ENCODE results near the gene PLXNC1.
A peak's percentile ranks its signal among the peaks of the same experiment; 100 is the strongest.

PLXNC1 gene
- total RNA-seq: 207 to 1,213 (median 535) reads per million in 17 experiments

DNA sequence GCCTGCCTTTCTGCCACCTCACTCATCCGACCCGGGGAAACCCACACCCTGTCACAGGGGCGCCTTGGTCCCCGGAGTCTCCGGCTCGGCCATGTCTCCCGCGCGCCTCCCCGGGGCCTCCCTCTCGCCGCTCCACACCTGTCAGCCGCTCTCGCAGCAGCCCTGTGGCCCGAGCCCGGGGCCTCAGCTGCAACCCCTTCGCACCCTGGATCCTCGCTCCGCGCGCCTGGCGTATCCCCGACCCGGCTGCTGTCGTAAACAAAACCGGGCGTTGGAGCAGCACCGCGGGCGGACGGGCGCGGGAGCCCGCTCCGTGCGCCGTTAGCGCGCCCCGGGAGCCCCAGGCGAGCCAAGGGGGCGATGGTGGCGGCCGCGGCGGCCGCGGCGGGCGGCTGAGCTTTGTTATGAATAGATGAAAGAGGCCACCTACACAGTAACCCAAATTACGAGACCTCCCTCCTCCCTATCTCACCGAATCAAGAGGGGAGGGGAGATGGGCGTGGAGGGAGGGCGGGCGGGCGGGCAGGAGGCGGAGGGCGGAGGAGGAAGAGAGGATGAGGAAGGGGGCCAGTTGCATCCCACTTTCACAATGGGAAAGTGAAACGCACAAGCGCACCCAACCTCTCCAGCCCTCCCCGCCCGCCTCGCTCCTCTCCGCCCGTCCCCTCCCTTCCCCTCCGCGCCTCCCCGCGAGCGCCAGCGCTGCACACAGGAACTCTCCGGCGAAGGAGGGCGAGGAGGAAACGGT, at the start of gene PLXNC1:
PLXNC1 (plus strand) TSS at position 587 of the 748 bp plus-strand sequence. CDS start 395 bp downstream, outside the sequence.
- DNase-seq: peak; percentile 68 to 90 (median 82)

DNA sequence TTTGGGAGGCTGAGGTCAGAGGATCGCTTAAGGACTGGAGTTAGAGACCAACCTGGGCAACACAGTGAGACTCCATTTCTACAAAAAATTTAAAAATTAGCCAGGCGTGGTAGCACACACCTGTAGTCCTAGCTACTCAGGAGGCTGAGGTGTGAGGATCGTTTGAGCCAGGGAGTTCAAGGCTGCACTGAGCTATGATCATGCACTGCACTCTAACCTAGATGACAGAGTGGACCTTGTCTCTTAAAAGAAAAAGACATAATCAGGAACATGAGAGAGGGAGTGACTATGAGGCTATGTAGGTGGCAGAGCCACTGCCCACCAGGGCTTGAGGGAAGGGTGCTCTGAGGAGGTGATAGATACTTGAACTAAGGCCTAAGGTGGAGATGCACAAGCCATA, 49.2 kb upstream of the PLXNC1 start:
- DNase-seq: peak in 1 of 4 experiments; percentile 8

DNA sequence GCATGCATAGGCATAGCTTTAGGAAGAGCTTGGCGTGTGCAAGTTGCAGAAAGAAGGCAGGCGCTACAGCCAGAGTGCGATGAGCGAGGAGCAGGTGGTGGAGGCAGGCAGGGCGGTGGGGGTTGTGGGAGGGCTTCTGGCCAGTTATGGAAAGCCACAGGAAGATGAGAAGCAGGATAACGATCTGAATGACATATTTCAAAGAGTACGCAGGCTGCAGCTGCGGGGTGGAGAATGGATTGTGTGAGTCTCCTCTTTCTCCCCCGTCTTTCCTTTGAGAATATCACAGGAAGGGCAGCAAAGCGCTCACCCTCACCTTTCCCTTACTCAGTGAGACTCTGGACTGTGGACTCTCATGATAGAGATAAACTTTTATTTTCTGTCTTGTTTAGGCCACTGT, 48.7 kb upstream of the PLXNC1 start:
- DNase-seq: no peak

DNA sequence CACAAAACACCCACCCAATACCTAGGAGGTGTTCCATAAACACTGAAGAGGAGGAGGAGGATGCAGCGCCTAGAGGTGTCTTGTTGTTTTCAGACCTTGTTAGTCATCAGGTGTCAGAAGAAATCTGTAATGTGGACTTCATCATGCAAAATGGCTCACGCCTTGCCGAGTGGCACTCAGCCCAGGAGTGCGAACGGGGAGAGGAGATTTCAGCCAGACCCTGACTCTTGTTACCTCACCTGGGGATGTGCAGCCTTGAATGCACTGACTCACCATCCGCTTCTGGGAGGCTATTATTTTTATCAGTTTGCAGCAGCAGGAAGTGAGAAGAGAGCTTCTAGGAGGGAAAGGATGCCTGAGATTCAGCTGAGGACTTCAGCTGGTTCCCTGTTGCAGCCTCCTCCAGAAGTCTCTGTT, 48.2 kb upstream of the PLXNC1 start:
- no peak for DNase-seq

DNA sequence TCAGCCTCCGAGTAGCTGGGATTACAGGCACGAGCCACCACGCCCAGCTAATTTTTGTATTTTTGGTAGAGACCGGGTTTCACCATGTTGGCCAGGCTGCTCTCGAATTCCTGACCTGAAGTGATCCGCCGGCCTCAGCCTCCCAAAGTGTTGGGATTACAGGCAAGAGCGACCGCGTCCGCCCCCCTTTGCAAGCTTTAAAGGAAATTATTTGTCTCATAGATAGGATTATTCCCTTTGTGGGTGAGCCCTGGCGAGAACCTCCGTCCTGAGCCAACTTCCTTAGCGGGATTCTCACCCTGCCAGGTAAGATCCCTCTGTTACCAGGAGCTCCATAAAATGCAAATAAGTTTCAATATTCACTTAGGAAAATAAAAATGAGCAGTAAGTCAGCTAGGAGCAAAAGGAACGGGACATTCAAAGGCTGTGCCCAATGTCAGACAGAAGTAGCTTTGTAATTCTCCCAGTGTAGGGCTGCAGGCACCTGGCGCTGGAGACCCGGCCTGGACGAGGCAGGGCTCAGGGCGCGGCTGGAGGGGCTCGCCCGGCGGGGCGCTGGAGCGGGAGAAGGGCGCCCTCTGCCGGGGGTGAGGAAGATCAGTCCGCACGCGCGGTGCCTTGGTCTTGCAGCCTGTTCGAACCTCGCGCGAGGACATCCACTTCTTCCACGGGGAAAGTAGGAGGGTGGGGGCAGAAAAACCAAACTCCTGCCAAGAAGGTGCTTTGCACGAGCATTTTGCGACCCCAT, 47.2 kb upstream of the PLXNC1 start:
- DNase-seq: peak; percentile 75 to 90 (median 82)

DNA sequence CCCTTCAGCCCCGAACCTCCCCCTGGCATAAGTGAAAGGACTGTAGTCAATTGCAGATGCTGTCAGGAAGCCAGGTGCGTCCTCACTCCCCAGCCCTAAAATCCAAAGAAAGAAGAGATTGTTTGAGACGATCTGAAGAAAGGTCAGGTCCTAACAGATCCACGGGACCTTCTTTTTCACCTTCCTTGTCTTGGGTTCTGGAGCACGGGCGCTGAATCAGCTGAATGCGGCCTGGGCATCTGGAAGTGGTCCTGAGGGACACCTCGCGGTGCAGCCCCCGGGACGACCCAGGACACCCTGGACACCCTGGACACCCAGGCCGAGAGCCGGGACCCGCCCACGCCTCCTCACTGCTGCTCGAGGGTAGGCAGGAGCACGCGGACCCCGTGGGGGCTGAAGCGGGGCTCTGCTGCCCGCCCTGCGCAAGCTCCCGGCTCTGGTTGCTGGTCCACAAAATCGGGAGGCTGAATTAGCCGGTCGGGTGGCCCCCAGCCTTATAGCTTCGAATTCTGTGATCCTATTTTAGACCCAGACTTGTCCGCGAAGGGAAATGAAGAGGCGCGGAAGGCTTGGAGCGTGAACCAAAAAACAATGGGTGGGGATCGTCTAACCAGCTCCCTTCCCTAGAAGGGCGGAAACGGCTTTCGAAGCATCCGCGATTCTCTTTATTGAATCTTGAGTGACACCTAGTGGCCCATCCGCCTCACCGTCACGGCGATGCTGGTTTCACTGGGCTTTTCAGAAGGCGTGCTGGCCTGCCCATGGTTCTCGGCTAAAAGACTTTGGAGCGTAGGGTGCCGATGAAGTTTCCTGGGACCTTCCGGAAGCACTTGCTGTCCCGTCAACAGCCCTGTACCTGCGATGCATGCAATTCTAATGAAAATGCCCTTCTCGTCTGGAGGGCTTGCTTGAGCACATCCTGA, 46.4 kb upstream of the PLXNC1 start:
- DNase-seq: peak; percentile 91 to 95 (median 92)

DNA sequence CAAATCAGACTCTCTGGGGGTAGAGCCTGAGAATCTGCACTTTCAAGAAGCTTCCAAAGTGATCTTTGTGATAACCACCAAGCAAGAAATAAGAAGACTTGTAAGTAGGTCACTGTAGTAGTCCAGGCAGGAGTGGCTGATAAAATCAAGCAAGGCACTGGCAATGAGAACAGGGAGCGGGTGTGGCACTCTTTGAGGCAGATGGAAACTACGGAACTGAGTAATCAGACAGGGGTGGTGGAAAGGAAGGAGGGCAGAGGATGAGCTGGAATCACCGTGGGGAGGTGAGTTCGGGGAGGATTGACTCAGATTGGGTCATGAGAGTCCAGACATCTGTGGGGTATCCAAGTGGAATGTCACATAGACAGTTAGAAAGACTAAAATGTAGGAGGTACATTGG, 44.4 kb upstream of the PLXNC1 start:
- DNase-seq: no peak

DNA sequence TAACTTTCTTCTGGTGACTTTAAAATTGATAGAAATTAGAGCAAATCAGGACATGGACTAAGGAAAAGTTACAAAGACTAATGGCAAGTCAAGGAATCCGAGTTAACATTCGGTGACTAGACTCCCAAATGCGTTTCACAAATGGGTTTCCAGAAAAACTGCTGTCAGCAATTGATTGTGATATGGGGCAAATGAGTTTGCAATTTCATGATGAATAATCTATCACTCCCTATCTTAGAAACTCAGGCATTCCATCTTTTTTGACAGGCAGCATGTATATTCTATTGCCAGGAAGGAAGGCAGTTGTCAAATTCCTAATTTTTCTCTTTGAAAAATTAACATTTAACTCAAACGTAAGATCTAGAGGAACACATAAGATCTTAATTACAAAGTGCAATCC, 40.5 kb upstream of the PLXNC1 start:
- DNase-seq: no peak

DNA sequence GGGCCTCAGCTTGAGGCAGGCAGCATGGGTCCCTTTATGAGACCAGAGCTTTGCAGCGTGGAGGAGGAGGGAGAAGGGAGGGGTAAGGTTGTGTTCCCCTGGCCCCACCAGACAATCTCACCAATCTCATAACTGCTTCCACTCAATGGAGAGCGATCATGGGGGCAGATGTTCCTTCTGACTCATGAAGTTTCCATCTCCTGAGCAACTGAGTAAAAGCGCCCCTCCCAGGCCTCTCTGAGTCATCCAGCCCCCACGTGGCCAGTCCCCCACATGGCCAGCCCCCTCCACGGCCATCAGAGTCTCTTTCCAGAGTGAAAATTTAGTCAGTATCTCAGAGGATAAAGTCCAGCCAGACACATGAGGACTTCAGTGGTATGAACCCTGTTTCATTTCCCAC, 39.2 kb upstream of the PLXNC1 start:
- DNase-seq: peak in 3 of 4 experiments; percentile 46 to 61 (median 58)

DNA sequence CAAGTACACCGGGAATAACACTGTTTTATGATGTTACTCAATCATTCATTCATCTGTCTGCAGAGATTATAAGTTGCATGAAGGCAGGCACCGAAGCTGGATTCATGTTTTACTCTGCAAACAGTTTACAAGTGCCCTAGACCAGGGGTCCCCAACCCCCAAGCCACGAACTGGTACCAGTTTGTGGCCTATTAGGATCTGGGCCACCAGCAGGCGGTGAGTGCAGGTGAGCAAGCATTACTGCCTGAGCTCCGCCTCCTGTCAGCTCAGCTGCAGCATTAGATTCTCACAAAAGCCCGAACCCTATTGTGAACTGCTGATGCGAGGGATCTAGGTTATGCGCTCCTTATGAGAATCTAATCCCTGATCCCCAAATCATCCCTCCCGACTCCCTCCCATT, 38.1 kb upstream of the PLXNC1 start:
- no peak for DNase-seq

DNA sequence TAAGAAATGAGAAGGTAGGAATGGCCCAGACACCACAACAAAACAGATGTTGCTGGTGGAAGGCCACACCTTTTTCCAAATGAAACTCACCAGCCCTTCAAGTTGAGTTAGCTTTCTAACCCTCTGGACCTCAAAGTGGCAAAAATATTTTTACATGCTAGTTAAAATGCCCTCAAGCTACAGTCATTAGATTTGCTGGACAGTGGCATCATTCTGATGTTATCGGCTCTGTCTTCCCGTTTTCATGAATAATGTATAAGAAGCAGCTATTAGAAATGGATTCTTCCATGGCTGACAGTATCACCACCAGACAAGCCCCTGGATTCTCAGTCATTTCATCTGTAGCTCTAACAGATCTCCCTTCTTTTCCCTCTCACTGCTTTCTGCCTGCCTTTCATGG, 37.1 kb upstream of the PLXNC1 start:
- no peak for DNase-seq

DNA sequence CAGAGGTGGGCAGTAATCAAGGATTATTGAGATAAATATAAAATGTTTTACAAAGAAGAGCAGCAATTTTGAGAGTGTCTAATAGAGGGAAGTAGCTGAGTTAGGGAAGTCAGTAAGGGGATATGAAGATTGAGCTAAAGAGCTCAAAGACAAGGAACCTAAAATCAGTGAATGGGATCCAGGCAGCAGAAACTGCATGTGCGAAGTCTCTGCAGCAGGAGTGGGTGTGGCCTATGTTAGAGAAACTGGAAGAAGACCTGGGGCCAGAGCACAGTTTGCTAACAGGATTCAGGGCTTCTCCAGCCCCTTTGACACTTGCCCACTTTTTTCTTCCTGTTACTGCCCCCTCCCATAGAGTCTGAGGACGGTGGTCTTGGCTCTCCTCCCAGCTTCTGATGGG, 36.3 kb upstream of the PLXNC1 start:
- DNase-seq: peak; percentile 74 to 91 (median 86)

DNA sequence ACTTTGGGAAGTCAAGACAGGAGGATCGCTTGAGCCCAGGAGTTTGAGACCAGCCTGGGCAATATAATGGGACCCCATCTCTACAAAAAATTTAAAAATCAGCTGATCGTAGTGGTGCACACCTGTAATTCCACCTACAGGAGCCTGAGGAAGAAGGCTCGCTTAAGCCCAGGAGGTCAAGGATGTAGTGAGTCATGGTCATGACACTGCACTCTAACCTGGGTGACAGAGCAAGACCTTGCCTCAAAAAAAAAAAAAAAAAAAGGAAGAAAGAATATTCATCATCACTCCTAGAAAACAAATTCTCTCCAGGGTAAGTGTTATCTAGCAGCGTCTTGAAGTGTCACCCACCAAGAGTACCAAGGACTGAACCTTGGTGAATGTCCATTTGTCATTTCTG, 34.2 kb upstream of the PLXNC1 start:
- DNase-seq: peak in 1 of 4 experiments; percentile 39

DNA sequence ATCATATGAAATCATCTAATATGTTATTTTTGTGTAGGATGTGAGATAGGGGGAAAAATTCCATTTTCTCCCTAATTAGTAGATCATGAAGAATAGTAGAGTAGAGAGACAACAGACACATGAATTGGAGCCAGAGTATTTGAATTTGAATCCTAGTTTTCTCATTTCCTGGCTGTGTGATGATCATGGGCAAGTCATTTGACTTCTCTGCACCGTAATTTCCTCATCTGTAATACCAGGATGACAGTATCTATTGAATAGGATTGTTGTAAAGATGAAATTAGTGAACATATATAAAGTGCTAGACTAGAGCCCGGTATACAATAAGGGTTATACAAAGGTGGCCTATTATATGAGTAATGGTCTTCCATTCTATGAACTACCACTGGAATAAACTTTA, 32.2 kb upstream of the PLXNC1 start:
- peak in 2 of 4 experiments; percentile 49 to 62 for DNase-seq

DNA sequence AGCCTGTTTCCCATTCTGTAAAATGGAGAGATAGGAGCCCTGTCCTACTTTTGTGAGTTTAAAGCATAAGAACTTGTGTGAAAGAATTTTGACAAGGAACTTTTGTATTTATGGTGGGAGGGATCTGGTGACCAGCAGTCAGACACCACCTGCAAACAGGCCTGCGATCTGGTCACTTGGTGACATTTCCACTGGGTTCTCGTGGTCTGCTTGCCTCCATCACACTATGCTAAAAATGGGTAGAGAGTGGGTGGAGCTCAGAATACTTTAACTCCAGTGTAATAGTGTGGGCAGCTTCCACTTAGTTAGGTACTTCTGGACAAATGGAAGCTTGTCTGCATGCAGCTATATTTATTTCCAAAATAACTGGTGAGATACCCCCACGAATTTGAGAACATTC, 26.5 kb upstream of the PLXNC1 start:
- DNase-seq: peak; percentile 60 to 85 (median 84)

DNA sequence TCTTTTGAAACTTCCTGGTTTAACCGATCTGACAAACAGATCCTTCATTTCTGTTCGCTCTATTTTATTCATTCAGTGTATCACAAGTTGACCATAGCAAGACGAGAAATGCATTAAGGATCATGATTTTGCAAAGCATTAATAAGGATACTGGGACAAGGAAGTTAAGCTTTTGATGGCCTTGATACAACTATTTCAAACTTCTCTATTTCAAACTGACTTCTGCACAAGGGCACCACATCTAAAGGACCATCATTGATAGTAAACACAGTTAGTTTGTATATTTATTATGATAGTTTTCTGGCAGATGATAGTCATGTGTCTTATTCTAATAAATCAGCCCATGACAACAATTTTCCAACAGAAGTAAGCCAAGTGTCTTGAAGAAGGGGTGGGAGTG, 25.8 kb upstream of the PLXNC1 start:
- peak in 2 of 4 experiments; percentile 38 to 64 for DNase-seq

DNA sequence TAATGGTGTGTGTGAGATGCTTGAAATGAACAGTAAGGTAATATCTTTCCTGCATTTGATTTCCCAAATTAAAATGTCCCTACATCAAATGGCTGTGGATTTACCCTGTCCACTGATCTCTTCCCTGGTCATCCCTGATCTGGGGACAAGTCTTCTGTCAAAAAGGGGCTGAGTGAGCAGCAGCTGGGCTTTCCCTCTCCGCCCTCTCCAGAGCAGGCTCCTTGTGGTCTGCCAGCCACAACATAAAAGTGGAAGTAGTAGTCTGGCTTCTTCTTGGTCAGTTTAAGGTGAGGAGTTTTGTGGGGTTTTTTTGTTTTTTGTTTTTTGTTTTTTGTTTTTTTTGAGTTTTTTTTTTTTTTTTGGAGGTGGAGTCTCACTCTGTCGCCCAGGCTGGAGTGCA, 25.2 kb upstream of the PLXNC1 start:
- DNase-seq: peak; percentile 57 to 79 (median 76)

DNA sequence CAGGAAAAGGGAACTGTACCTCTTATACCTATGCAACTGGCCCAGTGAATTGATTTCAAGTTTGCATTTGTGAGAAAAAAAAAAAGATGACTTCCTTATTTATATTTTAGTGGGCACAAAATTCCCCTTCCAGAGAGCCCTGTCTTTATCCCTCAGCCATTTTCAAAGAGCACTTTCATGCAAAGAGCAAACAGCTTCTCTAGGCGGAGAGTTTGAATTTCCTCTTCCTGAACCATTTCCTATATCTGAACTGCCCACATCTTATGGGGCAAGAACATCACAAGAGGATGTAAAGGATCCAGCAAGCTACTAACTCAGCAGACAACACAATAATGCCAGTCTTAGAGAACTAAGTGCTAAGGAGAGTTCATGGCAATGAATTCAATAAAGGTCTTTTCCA, 22.3 kb upstream of the PLXNC1 start:
- DNase-seq: peak; percentile 72 to 95 (median 84)

DNA sequence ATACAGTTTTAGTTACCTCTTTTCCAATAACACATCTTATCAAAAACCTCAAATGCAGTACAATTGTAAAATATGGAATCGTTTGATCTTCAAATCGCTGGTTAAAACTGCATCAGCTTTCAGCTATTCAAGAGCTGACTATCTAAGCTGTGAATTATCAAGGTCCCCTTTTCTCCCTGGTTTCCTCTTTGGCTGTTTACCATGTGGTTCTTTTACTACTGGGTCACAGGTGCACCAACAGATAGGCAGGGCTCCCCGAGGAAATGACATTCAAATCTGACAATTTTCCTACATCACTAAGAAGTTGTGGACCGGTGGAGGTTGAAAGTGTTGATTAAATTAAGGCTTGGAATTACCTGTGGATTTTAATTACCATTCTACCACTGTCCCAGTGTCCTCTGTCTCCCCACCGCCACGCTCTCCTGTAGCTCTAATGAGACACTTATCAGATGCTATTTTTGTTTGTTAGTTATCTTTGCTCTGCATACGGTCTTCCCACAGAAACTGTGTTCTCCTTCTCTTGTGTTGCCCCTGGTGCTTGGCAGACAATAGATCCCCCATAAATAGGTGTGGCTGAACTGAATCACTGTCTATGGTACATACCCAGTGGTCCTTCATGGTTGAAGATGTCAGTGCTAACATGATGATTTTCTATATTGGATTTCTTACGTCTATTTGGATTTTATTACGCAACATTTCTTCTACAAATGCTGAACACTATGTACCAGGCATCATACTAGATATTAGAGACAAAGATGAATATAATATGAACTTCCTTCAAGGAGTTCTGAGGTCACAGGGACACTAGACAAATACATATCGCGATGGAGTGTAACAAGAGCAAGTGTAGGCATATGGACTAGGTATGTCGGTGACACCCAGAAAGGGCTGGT, 20.9 kb upstream of the PLXNC1 start:
- DNase-seq: peak in 3 of 4 experiments; percentile 26 to 45 (median 35)

DNA sequence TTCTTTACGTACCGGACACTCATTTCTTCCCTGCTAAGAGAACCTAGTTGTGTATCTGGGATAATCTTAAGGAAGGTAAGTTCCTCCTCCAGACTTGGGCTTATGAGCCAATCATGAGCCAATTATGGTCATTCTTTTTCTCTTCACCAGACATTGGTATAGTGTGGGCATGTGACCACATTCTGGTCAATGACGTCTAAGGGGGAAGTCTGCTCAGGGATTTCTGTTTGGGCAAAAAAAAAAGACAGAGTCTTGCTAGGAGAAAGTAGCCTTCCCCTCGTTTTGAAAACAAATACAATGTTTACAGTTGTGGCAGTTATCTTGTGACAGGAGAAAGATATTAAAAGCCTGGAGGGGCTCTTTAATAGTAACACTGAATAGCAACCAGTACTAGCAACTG, 20.1 kb upstream of the PLXNC1 start:
- DNase-seq: peak; percentile 31 to 66 (median 58)

DNA sequence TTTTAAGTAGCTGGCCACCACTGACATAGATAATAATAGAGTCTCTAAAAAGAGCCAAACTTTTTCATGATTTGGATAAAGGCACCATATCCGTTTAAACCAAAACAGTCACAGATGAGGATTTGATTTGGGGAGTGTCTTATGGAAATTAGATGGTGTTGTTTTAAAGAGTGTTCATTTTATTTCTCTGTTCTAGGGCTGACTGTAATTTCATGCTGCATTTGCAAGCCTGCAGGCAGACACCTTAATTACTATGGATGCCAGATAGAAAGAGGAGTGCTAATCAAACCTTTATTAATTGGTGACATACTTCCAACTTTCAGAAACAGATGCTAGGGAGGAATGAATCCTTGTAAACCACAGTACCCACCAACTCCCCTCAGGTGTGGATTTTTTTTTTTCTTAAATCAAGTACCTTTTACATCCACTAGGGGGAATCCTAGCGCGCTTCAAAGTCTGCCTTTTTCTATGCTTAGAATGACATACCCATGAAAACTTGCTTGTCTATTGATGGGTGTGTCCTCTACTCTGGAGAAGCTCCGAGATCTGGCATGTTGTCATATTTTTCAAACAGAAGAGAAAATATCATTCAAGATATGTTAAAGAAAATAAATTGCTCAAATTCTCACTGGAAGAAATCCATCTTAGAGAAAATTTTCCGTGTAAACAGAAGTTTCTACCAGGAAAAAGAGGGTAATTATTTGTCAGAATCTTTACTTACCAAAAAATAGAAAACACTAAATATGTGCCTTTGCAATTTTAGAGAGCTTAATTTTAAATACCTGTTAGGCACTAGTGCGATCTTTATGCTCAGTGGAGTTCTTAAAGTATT, 14.2 kb upstream of the PLXNC1 start:
- peak; percentile 61 to 80 (median 70) for DNase-seq

All from suppressor macrophage (primary cell).